ENCODE results near the gene CDK8.
A peak's percentile ranks its signal among the peaks of the same experiment; 100 is the strongest.

Gene CDK8

DNA sequence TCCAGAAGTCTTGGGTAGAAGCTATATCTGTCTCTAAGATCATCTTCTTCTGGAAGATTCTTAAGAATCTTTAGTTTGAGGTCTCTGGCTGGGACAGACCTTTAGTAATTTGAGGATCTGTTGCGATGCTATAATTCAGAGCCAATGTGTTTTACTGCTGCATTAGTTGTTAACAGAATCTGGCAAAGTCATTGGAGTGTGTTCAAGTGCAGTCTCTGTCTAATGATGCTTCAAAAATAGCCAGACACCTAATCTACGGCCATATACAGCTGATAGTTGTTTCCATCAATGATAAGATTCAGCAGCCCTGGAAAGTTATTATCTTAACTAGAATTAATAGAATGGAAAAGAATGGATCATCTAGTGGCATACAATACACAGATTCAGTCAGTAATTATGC is 72.6 kb downstream of the CDK8 start:
- Histone ChIP-seq H3K36me3 (peaks cover 2% of the 10 kb centered on the region; the same call in 1 of the 2 replicates), H3K27ac (no peak overlapping the region), H3K4me3 (ENCODE audit: low read depth, low read length) (no peak overlapping the region), H3K27me3 (ENCODE audit: insufficient read depth, low read depth, severe bottlenecking) (no peaks in the 10 kb centered on the region), H3K9me3 (ENCODE audit: severe bottlenecking) (no peaks in the 10 kb centered on the region)
- TF ChIP-seq CTCF (IDR thresholded peaks at IDR 0.05; ENCODE audit: low read depth, low read length), result no peak
- DNase-seq, result no peak

GRCh38 chr13:26327940-26328725 is 74.2 kb downstream of the CDK8 start:
- TF ChIP-seq CTCF (IDR thresholded peaks at IDR 0.05; ENCODE audit: low read depth, low read length), result no peak
- Histone ChIP-seq H3K4me3 (ENCODE audit: low read depth, low read length) (no peak overlapping the region), H3K36me3 (peaks cover 3% of the 10 kb centered on the region; the same call in 1 of the 2 replicates), H3K27me3 (ENCODE audit: insufficient read depth, low read depth, severe bottlenecking) (no peaks in the 10 kb centered on the region), H3K9me3 (ENCODE audit: severe bottlenecking) (no peaks in the 10 kb centered on the region), H3K27ac (no peak overlapping the region)
- no peak for DNase-seq

DNA sequence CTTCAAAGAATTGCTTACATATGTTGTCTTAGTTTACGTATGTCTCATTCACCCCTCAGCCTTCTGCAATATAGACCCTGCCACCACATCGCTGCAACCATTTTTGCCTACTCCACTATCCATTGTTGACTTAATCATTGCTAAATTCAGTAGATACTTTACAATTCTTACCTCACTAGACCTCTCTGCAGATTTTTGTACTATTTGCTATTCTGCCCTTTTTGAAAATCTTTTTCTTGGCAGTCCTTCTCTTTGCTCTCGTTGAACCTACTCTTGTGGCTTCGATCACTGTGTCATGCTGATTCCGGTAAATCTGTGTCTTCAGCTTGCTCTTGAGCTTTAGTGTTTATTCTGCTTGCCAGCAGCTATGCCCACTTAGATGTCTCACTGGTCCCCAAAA is 81.2 kb downstream of the CDK8 start:
- Histone ChIP-seq H3K27me3 (ENCODE audit: insufficient read depth, low read depth, severe bottlenecking) (no peaks in the 10 kb centered on the region), H3K9me3 (ENCODE audit: severe bottlenecking) (no peaks in the 10 kb centered on the region), H3K4me3 (ENCODE audit: low read depth, low read length) (no peak overlapping the region), H3K36me3 (peaks cover 4% of the 10 kb centered on the region; the same call in 1 of the 2 replicates), H3K27ac (no peak overlapping the region)
- DNase-seq, result no peak
- no peak for TF ChIP-seq CTCF (IDR thresholded peaks at IDR 0.05; ENCODE audit: low read depth, low read length)

DNA sequence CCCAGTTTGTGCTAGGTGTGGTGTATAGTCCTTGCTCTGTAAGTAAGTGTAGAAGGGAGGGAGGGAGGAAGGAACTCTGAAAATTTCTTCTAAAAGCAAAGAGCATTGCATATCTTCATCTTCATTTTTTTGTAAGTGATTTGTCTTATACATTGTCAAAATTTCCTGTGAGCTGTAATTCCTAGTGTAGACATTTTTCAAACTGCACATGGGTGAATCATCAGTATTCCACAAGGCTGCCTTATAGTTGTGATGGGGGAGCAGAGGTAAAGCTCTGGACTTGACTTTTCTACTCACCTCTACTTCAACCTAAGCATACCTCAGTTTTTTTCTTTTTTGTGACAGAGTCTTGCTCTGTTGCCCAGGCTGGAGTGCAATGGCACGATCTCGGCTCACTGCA is 86.9 kb downstream of the CDK8 start:
- Histone ChIP-seq H3K27ac (no peak overlapping the region), H3K9me3 (ENCODE audit: severe bottlenecking) (no peaks in the 10 kb centered on the region), H3K36me3 (peaks cover 30% of the 10 kb centered on the region), H3K4me3 (ENCODE audit: low read depth, low read length) (no peak overlapping the region), H3K27me3 (ENCODE audit: insufficient read depth, low read depth, severe bottlenecking) (no peaks in the 10 kb centered on the region)
- no peak for DNase-seq
- no peak for TF ChIP-seq CTCF (IDR thresholded peaks at IDR 0.05; ENCODE audit: low read depth, low read length)

DNA sequence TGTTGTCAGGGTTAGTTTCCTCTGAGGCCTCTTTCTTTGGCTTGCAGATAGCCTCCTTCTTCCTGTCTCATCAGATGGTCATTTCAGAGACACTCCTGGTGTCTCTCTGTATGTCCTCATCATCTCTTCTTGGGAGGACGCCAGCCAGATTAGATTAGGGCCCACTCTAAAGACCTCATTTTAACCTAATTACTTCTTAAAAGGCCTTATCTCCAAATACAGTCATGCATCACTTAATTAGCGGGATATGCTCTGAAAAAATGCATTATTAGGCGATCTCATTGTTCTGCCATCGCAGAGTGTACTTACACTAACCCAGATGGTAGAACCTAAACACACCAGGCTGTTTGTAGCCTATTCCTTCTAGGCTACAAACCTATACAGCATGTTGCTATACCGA is 89.0 kb downstream of the CDK8 start:
- Histone ChIP-seq H3K4me3 (ENCODE audit: low read depth, low read length) (no peak overlapping the region), H3K27ac (peak overlapping the region; percentile 59), H3K9me3 (ENCODE audit: severe bottlenecking) (no peaks in the 10 kb centered on the region), H3K27me3 (ENCODE audit: insufficient read depth, low read depth, severe bottlenecking) (no peaks in the 10 kb centered on the region), H3K36me3 (peaks cover 30% of the 10 kb centered on the region)
- no peak for TF ChIP-seq CTCF (IDR thresholded peaks at IDR 0.05; ENCODE audit: low read depth, low read length)
- DNase-seq, result peak; percentile 81

GRCh38 chr13:26343816-26344215 is 89.9 kb downstream of the CDK8 start:
- no peak for TF ChIP-seq CTCF (IDR thresholded peaks at IDR 0.05; ENCODE audit: low read depth, low read length)
- no peak for DNase-seq
- Histone ChIP-seq H3K27me3 (ENCODE audit: insufficient read depth, low read depth, severe bottlenecking) (no peaks in the 10 kb centered on the region), H3K36me3 (peaks cover 30% of the 10 kb centered on the region), H3K9me3 (ENCODE audit: severe bottlenecking) (no peaks in the 10 kb centered on the region), H3K27ac (no peak overlapping the region), H3K4me3 (ENCODE audit: low read depth, low read length) (no peak overlapping the region)

Measured in WERI-Rb-1 (cell line).